CD4-positive, CD25-positive, alpha-beta regulatory T cell (primary cell): ENCODE results near the gene UNC13A. TPM values are rescaled to one million over a fixed set of nuclear protein-coding genes. Genes with fewer than 3 reads are reported as not detected.
A peak's percentile ranks its signal among the peaks of the same experiment; 100 is the strongest.

Experiments used
- ATAC-seq, 2 donors: fragments of 150-1000 bp; cut with Tn5 transposase; one replicate each; pipeline ENCODE4 v1.10.0; 2021; ENCODE audit warnings: low read depth in 2 of 2, moderate number of reproducible peaks in 2 of 2, moderate library complexity in 1 of 2
- DNase-seq, 3 donors: peaks; one replicate each; pipeline versions ENCODE4 v3.0.0 to v3.0.0-alpha.2; 2012 to 2022; ENCODE audit warnings: mixed read lengths in 1 of 3
- H3K27ac ChIP-seq: one replicate; pipeline ENCODE4 v1.7.0; 2013; ENCODE audit warnings: mild to moderate bottlenecking, low read length; ENCODE audit not compliant: insufficient read depth, poor library complexity, severe bottlenecking
- H3K27me3 ChIP-seq: one replicate; pipeline ENCODE4 v1.7.0; 2013; ENCODE audit warnings: low read length; ENCODE audit not compliant: control insufficient read depth, insufficient read depth
- H3K36me3 ChIP-seq: one replicate; pipeline ENCODE4 v1.7.0; 2013; ENCODE audit warnings: mild to moderate bottlenecking, low read length, moderate library complexity; ENCODE audit not compliant: control insufficient read depth, insufficient read depth
- H3K4me1 ChIP-seq: 2 replicates; pipeline ENCODE4 v1.7.0; 2013; ENCODE audit warnings: mild to moderate bottlenecking, low read length; ENCODE audit not compliant: insufficient read depth, control insufficient read depth, poor library complexity, severe bottlenecking
- H3K4me3 ChIP-seq: one replicate; pipeline ENCODE4 v1.7.0; 2013; ENCODE audit warnings: low read depth, mild to moderate bottlenecking, low read length, moderate library complexity
- H3K9me3 ChIP-seq, 2 experiments: 1 replicate in 1 of 2; 2 replicates in 1 of 2; pipeline ENCODE4 v1.7.0; 2013; ENCODE audit warnings: low read length in 2 of 2, mild to moderate bottlenecking in 1 of 2, moderate library complexity in 1 of 2; ENCODE audit not compliant: control insufficient read depth in 2 of 2
- H3K27ac Mint-ChIP-seq, 3 donors: one replicate each; pipeline ENCODE4 v1.8.0; 2020 to 2022; ENCODE audit warnings: mild to moderate bottlenecking in 3 of 3, mixed read lengths in 3 of 3, moderate library complexity in 2 of 3
- H3K27me3 Mint-ChIP-seq: one replicate; pipeline ENCODE4 v1.8.0; 2022; ENCODE audit warnings: mild to moderate bottlenecking, mixed read lengths
- H3K36me3 Mint-ChIP-seq: one replicate; pipeline ENCODE4 v1.8.0; 2020; ENCODE audit warnings: mixed read lengths
- H3K4me1 Mint-ChIP-seq, 4 donors: one replicate each; pipeline ENCODE4 v1.8.0; 2020 to 2022; ENCODE audit warnings: mixed read lengths in 4 of 4, mild to moderate bottlenecking in 1 of 4
- H3K4me3 Mint-ChIP-seq, 4 donors: one replicate each; pipeline ENCODE4 v1.8.0; 2020 to 2022; ENCODE audit warnings: mild to moderate bottlenecking in 4 of 4, mixed read lengths in 4 of 4, moderate library complexity in 3 of 4
- H3K9me3 Mint-ChIP-seq, 7 donors: one replicate each; pipeline ENCODE4 v1.8.0; 2020 to 2022; ENCODE audit warnings: mixed read lengths in 7 of 7, mild to moderate bottlenecking in 3 of 7, moderate library complexity in 2 of 7
- polyA plus RNA-seq, 4 donors: library from polyadenylated mRNA; unstranded; fragments of 300-500 nt; fragmentation: Illumina TruSeq; gene quantifications; one replicate each; pipeline ENCODE4 v1.2.3, GENCODE V29; 2021
- total RNA-seq: library from RNA; stranded (reverse); gene quantifications from one replicate; pipeline ENCODE4 v1.2.3, GENCODE V29; 2022

UNC13A gene
- total and polyA plus RNA-seq, 5 donors from 2014 or later, result not detected

DNA sequence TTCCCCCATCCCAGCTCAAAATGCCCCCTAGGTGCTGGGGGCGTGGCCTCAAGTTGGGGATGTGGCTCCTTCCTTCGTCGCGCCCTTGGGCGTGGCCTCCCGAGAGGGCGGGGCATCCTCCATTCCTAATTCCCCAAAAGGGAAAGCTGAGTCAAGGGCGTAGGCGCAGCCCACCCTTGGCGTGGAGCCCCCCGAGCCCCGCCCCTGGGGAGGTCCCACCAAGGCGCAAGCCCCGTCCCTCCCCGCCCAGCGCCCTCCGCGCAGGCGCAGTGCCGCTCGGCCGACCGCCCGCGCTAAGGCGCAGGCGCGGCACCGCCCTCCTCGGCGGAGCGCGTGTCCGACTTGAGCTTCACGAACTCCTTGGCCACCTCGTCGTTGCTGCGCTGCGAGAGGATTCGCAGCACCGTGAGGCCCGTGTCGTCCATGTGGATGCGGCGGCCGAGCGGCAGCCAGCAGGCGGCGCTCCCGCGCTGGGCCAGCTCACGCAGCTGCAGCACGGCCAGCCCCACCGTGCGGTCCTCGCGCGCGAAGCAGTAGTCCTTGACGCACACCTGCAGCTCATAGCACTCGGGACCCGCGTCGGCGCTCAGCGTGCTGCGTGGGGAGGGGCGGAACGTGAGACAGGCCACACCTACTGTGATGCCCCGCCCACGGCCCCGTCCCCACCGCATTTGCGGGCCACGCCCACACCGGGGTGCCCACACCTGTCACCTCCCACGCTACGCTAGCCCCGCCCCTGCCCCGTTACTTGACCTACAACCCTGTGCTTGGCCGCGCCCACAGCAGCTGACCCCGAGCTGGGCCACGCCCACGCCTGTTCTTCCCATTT lies 82.2 kb downstream of the UNC13A start:
- Mint-ChIP-seq H3K27ac (peak overlapping the region in 1 of 3 donors; percentile 26), H3K4me3 (peak overlapping the region in 3 of 4 donors; percentile 79 to 84 (median 80)), H3K9me3 (peaks cover 0 to 4% (median 0%) of the 10 kb centered on the region in 7 donors), H3K36me3 (no peaks in the 10 kb centered on the region), H3K27me3 (peaks cover 37% of the 10 kb centered on the region), H3K4me1 (peaks cover 0 to 10% (median 4%) of the 10 kb centered on the region in 4 donors)
- ATAC-seq (peak; percentile 91 to 96), DNase-seq (peak; percentile 68 to 82 (median 81))
- H3K4me3 ChIP-seq, result no peak overlapping the region
- no peak overlapping the region for H3K27ac ChIP-seq
- peaks cover 13% of the 10 kb centered on the region for H3K4me1 ChIP-seq
- peaks cover 9% of the 10 kb centered on the region for H3K27me3 ChIP-seq
- H3K9me3 ChIP-seq, result no peaks in the 10 kb centered on the region
- no peaks in the 10 kb centered on the region for H3K36me3 ChIP-seq

DNA sequence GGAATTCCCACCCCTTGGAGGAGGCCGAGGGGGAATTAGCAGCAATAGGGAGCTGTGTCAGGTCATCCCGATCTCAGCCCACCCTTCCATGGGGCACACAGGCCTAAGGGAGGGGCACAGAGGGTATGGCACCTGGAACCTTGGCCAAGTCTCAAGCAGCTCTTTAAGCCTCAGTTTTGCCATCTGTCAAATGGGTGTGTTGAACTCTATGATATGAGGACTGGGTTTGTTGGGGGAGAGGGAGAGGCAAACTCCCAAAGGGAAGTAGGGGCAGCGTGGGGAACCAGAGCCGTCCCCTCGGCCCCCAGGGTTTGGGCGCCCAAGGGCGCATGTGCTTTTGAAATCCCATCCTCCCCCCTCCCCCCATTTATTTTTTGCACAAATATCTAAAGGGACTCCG lies 83.0 kb downstream of the UNC13A start:
- H3K4me1 Mint-ChIP-seq, result peaks cover 0 to 10% (median 4%) of the 10 kb centered on the region in 4 donors
- Histone ChIP-seq H3K4me3 (no peak overlapping the region), H3K36me3 (no peaks in the 10 kb centered on the region), H3K27ac (no peak overlapping the region), H3K9me3 (no peaks in the 10 kb centered on the region), H3K4me1 (peaks cover 13% of the 10 kb centered on the region), H3K27me3 (peaks cover 9% of the 10 kb centered on the region)
- DNase-seq (no peak), ATAC-seq (no peak)
- peak overlapping the region in 1 of 3 donors; percentile 25 for H3K27ac Mint-ChIP-seq
- H3K36me3 Mint-ChIP-seq, result no peaks in the 10 kb centered on the region
- H3K27me3 Mint-ChIP-seq, result peaks cover 37% of the 10 kb centered on the region
- H3K9me3 Mint-ChIP-seq, result peaks cover 0 to 4% (median 0%) of the 10 kb centered on the region in 7 donors
- H3K4me3 Mint-ChIP-seq, result no peak overlapping the region

DNA sequence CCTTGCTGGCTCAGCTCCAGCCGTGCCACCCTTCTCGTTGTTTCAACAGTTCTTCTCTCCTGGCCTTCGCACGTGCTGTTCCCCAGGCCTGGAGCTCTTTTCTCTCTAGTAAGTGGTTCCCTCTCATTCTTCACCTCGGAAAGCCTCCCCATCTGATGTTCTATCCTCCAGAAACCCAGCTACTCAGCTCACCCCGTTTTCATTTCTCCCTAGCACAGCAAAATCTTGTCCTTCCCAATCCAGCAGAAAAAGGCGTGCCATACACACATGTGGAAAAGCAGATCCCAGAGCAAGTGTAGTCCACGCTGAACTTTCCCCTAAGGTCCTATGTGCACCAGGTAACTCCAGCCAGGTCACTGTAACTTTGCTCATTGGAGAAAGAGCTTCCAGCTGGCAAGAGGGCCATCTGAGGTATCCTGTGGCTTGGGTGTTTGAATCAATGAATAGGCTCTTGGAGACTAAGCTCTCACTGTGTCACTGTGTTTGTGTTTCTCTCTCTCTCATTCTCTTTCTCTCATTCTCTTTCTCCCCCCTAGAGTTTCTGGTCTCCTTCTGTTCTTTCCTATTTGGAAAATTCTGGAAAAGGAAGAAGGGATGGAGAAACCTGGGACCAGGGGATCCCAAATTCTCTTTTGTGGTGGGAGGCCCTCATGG lies 83.7 kb downstream of the UNC13A start:
- DNase-seq, result no peak
- H3K27ac Mint-ChIP-seq, result peak overlapping the region in 1 of 3 donors; percentile 0
- no peak overlapping the region for H3K27ac ChIP-seq
- H3K27me3 Mint-ChIP-seq, result peaks cover 37% of the 10 kb centered on the region
- peaks cover 13% of the 10 kb centered on the region for H3K4me1 ChIP-seq
- peaks cover 9% of the 10 kb centered on the region for H3K27me3 ChIP-seq
- H3K4me3 ChIP-seq, result no peak overlapping the region
- H3K36me3 Mint-ChIP-seq, result no peaks in the 10 kb centered on the region
- no peaks in the 10 kb centered on the region for H3K36me3 ChIP-seq
- no peak for ATAC-seq
- peaks cover 0 to 3% (median 0%) of the 10 kb centered on the region in 7 donors for H3K9me3 Mint-ChIP-seq
- H3K4me3 Mint-ChIP-seq, result peak overlapping the region in 2 of 4 donors; percentile 28 to 68
- peaks cover 0 to 10% (median 4%) of the 10 kb centered on the region in 4 donors for H3K4me1 Mint-ChIP-seq
- H3K9me3 ChIP-seq, result no peaks in the 10 kb centered on the region

DNA sequence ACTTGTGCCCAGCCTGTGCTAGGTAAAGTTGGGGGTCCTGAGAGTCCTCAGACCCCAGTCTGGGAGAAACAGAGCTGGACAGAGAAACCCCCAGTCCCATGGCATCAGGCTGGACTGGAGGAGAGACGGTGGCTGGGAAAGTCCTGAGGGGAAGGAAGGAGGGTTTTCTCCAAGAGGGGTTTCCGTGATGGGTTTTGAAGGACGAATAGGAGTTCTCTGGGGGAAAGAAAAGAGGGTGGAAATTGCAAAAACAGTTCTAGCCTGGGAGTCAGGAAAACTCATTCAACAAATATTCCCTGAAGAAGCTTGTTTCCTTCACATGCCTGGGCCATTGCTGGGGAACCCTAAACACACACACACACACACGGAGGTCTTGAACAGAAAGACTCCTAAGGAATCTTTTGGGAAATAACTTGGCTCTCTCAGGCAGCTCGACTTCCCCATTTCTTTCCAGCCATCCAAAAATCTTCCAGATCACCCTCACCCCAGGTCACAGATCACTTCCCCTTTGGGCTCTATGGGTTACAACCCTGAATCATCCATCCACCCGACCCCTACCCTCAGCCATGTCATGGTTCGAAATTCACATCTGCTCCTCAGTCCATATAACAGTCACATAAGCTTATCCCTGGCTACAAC lies 85.2 kb downstream of the UNC13A start:
- Mint-ChIP-seq H3K4me1 (peaks cover 0 to 10% (median 4%) of the 10 kb centered on the region in 4 donors), H3K36me3 (no peaks in the 10 kb centered on the region), H3K9me3 (peaks cover 0 to 3% (median 0%) of the 10 kb centered on the region in 7 donors), H3K4me3 (no peak overlapping the region), H3K27me3 (peaks cover 47% of the 10 kb centered on the region), H3K27ac (peak overlapping the region in 1 of 3 donors; percentile 18)
- H3K9me3 ChIP-seq, result no peaks in the 10 kb centered on the region
- no peak overlapping the region for H3K4me3 ChIP-seq
- H3K27ac ChIP-seq, result no peak overlapping the region
- no peaks in the 10 kb centered on the region for H3K36me3 ChIP-seq
- DNase-seq (no peak), ATAC-seq (no peak)
- H3K4me1 ChIP-seq, result peaks cover 13% of the 10 kb centered on the region
- peaks cover 9% of the 10 kb centered on the region for H3K27me3 ChIP-seq

DNA sequence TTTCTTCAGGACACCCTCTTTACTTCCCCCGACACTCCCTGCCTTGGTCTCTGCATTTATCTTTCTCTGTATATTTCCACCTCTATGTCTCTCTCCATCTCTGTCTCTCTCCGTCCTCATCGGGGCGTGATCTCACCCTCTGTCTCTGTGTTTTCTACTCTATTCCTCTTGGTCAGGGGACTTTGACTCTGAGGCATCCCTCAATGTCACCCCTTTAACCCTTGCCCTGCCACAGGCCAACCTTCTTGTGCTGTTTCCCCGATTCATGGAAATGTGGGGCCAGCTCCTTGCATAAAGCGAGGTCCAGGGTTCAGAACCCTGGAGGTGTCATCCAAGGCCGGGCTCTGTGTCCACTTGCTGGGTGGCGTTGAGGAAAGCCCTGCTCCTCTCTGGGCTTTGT lies 85.9 kb downstream of the UNC13A start:
- Mint-ChIP-seq H3K9me3 (peaks cover 0 to 3% (median 0%) of the 10 kb centered on the region in 7 donors), H3K4me1 (peaks cover 0 to 10% (median 4%) of the 10 kb centered on the region in 4 donors), H3K4me3 (no peak overlapping the region), H3K36me3 (no peaks in the 10 kb centered on the region), H3K27ac (no peak overlapping the region), H3K27me3 (peaks cover 47% of the 10 kb centered on the region)
- Histone ChIP-seq H3K9me3 (no peaks in the 10 kb centered on the region), H3K4me3 (no peak overlapping the region), H3K4me1 (peaks cover 13% of the 10 kb centered on the region), H3K36me3 (no peaks in the 10 kb centered on the region), H3K27me3 (peaks cover 9% of the 10 kb centered on the region), H3K27ac (no peak overlapping the region)
- ATAC-seq (no peak), DNase-seq (no peak)

DNA sequence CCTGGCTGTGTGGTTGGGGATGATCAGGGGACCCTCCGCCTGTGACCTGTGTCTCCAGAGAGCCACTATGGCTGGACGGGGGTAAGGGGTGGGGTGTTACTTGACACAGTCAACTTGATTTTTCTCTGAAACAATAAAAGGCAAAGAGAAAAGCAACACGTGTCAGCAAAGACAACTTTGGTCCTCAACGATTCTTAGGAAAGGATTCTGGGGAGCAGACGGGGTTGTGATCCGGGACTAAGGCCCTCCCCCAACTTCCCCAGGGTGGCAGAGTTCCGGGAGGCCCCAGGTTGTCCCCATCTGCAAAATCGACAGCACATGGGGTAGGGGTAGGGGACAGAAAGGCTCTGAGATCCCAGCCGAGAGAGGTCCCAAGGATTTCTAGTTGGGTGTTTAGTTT lies 86.5 kb downstream of the UNC13A start:
- H3K9me3 ChIP-seq, result no peaks in the 10 kb centered on the region
- peaks cover 47% of the 10 kb centered on the region for H3K27me3 Mint-ChIP-seq
- no peak overlapping the region for H3K27ac ChIP-seq
- DNase-seq (no peak), ATAC-seq (no peak)
- no peak overlapping the region for H3K4me3 Mint-ChIP-seq
- H3K9me3 Mint-ChIP-seq, result peaks cover 0 to 3% (median 0%) of the 10 kb centered on the region in 7 donors
- H3K4me3 ChIP-seq, result no peak overlapping the region
- no peaks in the 10 kb centered on the region for H3K36me3 ChIP-seq
- H3K4me1 ChIP-seq, result peaks cover 12% of the 10 kb centered on the region
- H3K27ac Mint-ChIP-seq, result no peak overlapping the region
- H3K36me3 Mint-ChIP-seq, result no peaks in the 10 kb centered on the region
- H3K4me1 Mint-ChIP-seq, result peaks cover 0 to 6% (median under 1%) of the 10 kb centered on the region in 4 donors
- H3K27me3 ChIP-seq, result peaks cover 9% of the 10 kb centered on the region

DNA sequence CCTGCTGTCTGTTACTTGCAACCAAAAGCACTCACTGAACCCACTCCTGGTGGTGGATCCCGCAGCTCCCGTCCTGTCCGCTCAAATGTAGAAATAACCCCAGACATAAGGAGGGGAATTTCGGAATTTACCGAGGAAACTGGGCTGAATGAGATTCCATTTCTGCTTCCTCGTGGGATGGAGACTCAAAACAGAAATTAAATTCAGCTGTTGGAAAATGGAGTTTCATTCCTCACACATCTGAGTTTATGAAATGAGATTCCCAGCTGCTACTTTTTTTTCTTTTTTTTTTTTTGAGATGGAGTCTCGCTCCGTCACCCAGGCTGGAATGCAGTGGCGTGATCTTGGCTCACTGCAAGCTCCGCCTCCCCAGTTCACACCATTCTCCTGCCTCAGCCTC lies 88.4 kb downstream of the UNC13A start:
- H3K36me3 Mint-ChIP-seq, result no peaks in the 10 kb centered on the region
- no peak overlapping the region for H3K4me3 Mint-ChIP-seq
- Histone ChIP-seq H3K27ac (no peak overlapping the region), H3K36me3 (no peaks in the 10 kb centered on the region), H3K27me3 (peaks cover 9% of the 10 kb centered on the region), H3K4me1 (no peaks in the 10 kb centered on the region), H3K4me3 (no peak overlapping the region), H3K9me3 (no peaks in the 10 kb centered on the region)
- peaks cover 45% of the 10 kb centered on the region for H3K27me3 Mint-ChIP-seq
- no peak overlapping the region for H3K27ac Mint-ChIP-seq
- no peaks in the 10 kb centered on the region for H3K4me1 Mint-ChIP-seq
- peaks cover 0 to 3% (median 0%) of the 10 kb centered on the region in 7 donors for H3K9me3 Mint-ChIP-seq
- DNase-seq (no peak), ATAC-seq (no peak)
